C4-2B (cell line): Measurements from ENCODE around the gene SLC46A2.

Source experiments
- ZFX ChIP-seq: fragments of 450-650 bp; IDR thresholded peaks from 2 replicates; pipeline ENCODE4 v1.6.1; 2017
- TF ChIP-seq, protein P1 (sequence below): fragments of 450-650 bp; conservative IDR thresholded peaks from 2 replicates; pipeline ENCODE4 v1.5.1; 2017; ENCODE audit warnings: mild to moderate bottlenecking

DNA sequence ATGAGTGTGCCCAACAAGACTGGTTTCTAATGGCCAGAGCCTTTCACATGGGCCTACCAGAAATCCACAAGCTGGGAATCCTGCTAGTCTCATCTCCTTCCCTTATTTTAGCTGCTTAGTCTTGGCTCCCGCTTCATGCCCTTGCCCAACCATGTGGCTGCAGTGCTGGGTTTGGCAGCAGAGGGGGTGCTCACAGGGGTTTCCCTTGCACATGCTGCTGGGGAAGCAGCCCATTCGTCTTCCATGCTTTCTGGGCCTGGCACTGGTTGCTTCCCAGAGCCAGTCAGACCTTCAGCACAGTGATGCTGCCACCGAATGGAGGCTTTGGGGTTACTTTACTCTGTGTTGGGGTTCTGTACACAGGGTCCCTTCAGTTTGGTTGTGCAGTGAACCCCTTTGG, 26.3 kb downstream of the SLC46A2 start:
- TF ChIP-seq, protein P1, sequence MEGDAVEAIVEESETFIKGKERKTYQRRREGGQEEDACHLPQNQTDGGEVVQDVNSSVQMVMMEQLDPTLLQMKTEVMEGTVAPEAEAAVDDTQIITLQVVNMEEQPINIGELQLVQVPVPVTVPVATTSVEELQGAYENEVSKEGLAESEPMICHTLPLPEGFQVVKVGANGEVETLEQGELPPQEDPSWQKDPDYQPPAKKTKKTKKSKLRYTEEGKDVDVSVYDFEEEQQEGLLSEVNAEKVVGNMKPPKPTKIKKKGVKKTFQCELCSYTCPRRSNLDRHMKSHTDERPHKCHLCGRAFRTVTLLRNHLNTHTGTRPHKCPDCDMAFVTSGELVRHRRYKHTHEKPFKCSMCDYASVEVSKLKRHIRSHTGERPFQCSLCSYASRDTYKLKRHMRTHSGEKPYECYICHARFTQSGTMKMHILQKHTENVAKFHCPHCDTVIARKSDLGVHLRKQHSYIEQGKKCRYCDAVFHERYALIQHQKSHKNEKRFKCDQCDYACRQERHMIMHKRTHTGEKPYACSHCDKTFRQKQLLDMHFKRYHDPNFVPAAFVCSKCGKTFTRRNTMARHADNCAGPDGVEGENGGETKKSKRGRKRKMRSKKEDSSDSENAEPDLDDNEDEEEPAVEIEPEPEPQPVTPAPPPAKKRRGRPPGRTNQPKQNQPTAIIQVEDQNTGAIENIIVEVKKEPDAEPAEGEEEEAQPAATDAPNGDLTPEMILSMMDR, result no peak
- TF ChIP-seq ZFX, result no peak
